ENCODE data around the gene MFAP3L.

- TF ChIP-seq EZH2 (IDR thresholded peaks at IDR 0.05; ENCODE audit: low read length, unreplicated experiment): no peak
- TF ChIP-seq CTCF (conservative IDR thresholded peaks at IDR 0.05; ENCODE audit: low read depth, low read length): no peak
- no peak for TF ChIP-seq EZH2phosphoT487 (IDR thresholded peaks at IDR 0.05; ENCODE audit: borderline replicate concordance, low read length)
These were observed 68.4 kb downstream of the MFAP3L start for GRCh38 chr4:169957785-169958184.

Data from PC-3 (cell line).